C4-2B (cell line): ENCODE results near the gene CAMTA1.

Experiments
- ZFX ChIP-seq: fragments of 450-650 bp; IDR thresholded peaks from 2 replicates; pipeline ENCODE4 v1.6.1; 2017
- TF ChIP-seq, protein P1 (sequence below): fragments of 450-650 bp; conservative IDR thresholded peaks from 2 replicates; pipeline ENCODE4 v1.5.1; 2017; ENCODE audit warnings: mild to moderate bottlenecking

GRCh38 chr1:7422561-7422960 is 637.3 kb downstream of the CAMTA1 start:
- TF ChIP-seq, protein P1, sequence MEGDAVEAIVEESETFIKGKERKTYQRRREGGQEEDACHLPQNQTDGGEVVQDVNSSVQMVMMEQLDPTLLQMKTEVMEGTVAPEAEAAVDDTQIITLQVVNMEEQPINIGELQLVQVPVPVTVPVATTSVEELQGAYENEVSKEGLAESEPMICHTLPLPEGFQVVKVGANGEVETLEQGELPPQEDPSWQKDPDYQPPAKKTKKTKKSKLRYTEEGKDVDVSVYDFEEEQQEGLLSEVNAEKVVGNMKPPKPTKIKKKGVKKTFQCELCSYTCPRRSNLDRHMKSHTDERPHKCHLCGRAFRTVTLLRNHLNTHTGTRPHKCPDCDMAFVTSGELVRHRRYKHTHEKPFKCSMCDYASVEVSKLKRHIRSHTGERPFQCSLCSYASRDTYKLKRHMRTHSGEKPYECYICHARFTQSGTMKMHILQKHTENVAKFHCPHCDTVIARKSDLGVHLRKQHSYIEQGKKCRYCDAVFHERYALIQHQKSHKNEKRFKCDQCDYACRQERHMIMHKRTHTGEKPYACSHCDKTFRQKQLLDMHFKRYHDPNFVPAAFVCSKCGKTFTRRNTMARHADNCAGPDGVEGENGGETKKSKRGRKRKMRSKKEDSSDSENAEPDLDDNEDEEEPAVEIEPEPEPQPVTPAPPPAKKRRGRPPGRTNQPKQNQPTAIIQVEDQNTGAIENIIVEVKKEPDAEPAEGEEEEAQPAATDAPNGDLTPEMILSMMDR: no peak
- no peak for TF ChIP-seq ZFX
